Superior temporal gyrus (tissue), 1 donor: ENCODE results near the gene NAP1L1.

Experiments
- DNase-seq: peaks from one replicate; pipeline ENCODE4 v3.0.0-alpha.2; 2016; ENCODE audit errors: extremely low spot score

Gene NAP1L1

DNA sequence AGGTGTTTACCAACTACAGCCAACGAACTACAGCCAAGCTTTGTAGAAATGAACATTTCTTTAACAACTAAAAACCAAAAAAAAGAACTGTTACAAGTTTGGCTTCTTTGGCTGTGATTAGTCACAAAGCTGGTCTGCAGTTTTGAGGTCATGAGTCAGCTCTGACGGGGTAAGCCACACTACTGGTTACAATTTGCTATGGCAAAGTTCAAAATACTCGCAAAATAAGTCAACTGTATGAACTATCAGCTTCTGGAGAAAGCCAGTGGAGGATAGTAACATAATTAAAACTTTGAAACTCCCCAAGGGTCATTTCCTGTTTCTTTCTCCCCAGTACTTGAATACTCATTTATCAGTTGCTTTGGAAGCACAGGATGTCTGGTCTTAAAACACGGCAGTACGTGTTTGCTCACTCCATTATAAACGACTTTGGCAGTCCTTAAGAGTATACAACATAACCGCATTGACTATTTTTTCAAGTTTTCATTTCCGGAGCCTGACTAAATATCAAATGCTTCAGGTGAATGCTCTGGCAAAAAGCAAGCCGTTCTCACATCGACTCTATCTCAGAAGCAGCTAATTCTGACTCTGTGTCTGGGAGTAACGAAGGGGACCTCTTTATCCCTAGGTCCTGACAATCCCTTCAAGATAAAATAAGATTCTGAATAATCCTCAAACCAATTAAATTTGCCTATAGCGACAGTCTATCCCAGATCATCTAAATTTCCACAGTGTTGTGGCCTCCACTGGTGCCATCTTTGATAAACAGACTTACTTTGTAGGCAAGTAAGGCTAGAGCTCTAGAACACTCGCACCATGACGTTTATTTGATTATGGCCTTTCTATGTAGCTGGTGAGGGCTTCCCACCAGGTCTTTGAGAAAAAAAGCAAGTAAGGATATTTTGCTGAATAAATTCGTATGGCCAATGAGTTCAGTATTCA, 63.5 kb downstream of the NAP1L1 start:
- DNase-seq = no peak

DNA sequence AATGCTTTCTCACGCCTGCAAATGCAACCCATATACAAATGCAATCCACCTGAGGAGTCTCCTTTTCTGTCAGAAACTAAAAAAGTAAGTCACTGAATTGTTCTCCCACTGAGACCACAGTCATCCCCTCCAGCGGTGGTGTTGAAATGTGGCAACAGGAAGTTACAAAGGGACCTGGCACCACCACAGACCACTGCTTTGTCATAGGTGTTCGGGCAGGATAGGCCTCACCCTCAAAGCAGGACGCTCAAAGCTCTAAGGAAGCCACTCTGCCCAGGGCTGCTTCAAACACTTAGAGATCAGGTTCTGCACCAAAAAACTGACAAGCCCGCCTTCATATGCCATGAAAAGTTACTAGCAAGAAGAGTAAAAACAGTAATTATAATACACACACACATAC, 64.2 kb downstream of the NAP1L1 start:
- no peak for DNase-seq

DNA sequence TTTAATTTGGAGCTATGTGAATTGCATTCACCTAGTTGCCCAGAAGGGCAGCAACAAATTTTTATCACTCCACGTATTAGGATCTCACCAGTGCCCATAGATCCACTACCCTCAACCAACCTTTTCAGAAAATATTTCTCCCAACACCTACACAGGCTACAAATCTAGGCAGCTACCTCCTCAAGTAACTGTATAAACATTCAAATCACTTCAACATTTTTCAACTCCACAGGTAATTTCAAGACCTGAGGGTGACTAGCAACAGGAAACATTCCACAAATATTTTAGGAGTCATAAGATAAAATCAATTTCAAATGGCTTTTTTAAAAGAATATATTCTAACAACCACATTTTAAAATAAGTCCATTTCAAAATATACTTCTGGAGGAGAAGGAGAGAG, 65.8 kb downstream of the NAP1L1 start:
- no peak for DNase-seq

DNA sequence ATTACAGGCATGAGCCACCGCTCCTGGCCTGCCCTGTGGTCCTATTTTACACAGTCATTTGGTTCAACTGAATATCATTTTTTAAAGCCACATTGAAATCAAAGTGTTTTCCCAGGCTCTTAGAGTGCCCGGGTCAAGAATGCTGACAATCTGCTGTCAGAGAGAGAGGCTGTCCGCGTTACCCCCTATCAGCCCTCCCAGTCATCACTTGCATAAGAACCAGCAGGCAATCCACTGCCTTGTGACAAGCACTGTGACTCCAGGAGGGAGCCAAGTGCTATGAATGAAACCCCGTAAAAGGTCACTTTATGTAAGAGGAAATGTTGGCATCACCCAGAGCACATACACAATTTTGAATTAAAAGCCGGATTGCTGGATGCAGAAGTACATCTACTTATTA, 66.4 kb downstream of the NAP1L1 start:
- no peak for DNase-seq

DNA sequence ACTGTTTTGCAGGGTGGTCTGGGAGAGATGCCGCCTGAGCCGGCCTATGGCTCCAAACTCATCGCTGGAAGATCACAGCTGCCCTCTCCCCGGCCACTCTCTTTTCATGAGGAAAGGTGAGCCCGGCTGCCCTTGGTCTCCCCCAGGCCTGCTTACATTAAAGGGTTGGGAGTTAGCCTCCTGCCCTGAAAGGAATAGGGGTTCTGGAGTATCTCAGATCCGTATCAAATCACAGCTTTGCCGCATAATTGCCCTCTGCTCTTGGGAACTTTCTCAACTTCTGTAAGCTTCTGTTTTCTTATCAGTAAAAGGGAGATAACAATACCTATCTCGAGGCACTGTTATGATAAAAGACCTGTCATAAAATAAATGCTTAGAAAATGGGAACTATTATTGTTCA, 70.5 kb downstream of the NAP1L1 start:
- DNase-seq = no peak

DNA sequence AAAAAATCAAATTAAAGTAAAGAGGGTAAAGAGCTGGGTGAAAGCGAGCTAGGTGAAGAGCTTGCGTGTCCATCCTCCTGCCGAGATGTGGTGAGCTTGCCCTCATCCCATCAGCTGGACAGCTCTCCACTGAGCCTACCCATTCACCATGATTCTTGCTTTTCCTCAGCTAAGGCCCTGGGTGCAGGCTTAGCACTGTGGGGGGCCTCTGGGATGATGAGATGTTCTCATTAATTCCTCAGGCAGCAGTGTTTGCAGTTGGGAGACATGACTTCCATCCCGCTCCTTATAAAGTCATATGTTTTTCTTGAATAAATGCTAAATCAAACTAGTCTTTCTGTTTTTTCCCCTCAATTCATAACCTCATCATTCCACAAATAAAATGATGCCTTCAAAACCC, 70.9 kb downstream of the NAP1L1 start:
- DNase-seq = no peak

DNA sequence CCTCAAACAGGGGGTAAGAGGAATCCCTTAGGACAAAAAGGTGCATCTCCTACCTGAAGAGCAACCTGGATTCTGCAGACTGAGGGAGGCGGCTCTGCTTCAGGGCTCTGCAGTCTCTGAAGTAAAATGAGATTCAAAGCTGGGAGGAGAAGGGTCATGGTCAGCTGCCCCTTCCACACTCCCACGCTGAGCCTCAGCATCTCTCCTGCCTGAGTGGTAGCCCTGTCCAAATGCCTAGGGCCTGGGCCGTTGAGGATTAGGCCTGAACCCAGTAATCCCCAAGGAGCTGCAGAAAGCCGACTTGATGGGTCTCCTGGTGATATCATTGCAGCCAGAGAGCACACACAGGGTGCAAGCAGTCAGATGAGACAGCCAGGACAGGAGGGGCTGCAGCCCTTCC, 71.8 kb downstream of the NAP1L1 start:
- no peak for DNase-seq

DNA sequence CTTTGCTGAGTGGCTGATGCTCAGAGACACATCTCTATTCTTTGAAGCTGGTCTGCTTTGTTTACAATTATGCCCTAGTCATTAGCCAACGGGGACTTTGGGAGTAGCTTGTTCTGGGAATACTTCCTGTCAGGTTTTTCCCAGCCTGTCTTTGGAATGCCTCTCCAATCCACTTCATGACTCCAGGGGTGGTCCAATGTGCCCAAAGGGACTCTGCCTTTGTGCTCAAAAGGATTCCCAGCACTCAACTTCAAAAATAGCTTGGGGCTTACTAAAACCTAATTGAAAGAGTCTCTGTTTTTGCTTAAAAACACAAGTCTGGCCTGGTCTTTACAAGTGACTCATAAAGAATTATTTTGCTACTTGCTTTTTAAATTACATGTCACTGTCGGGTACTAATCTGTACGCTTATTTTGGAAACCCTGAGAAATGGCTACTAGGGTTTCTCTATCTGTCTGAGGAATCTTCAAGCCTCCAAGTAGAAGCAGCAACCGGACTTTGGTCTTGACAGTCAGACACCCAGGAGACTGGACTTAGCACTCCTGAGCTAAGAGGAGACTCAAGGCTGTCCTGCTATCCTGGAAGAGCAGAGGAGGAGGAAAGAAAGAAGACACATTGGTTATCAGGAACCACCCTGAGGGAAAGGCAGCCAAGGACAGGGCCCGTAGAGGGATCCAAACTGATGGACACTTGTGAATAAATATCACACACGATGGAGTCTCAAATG, 73.6 kb downstream of the NAP1L1 start:
- no peak for DNase-seq

DNA sequence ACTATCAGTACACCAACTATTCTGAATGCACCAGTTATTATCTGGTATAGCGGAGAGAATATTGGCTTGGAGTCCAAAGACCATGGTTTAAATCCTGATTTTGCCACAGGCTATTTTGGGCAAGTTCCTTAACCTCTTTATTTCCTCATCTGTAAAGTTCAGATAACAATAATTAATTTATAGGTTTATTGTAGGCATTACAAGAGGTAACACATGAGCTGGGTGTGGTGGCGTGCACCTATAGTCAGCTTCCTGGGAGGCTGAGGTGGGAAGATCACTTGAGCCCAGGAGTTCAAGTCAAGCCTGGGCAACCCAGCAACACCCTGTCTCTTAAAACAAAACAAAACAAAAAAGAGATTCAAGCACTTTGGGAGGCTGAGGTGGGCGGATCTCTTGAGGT, 76.1 kb downstream of the NAP1L1 start:
- DNase-seq = no peak

DNA sequence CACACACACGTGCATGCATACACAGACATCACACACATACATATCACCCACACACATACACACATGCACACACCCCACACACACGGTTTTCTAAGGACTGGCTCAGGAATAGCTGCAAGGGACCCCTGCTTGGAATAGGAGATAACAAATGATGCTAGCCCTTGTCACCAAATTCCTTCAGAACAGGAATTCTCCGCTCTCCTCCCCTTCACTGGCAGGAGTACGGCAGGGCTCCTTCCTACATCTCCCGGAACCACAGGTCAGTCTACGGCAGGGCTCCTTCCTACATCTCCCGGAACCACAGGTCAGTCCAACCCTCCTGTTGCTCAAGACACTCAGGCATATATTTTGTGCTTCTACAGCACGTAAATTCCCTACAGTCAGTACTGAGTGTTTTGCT, 76.8 kb downstream of the NAP1L1 start:
- DNase-seq = no peak

DNA sequence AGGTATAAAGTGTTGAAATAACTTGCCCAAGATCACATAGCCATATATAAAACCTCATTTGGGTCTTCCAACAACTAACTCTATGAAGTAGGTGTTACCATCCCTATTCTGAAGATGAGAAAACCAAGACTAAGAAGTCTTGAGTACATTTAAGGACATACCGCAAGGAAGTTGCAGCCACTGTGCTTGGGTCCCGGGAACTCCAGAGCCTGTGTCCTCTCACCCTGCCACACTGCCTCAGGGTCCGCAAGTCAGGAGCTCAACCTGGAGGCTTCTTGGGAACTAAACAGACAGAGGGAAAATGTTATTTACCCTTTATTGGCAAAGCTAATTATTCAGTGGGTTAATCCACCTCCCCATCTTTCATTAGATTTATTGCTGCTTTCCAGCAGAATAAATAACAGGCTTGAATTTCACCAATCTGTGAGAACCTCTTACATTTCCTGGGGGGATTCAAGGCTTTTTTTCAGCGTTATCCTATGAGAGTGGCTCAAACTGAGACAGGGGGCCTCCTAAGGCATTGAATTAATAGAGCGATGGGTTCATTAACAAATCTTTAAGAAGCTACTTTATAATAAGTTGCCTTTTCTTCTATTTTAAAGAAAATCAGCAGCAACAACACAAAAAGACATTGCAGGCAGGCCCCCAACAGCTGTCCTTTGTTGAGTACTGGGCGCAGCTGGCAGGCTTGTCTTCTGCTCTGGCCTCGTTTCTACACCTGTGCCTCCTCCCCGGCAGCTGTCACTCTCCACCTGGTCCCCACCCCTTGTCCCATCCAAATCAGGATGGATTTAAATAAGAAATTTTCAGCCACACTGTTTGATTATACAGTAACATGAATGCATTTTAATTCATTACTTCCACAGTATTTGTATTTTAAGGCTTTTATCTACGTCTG, 78.2 kb downstream of the NAP1L1 start:
- no peak for DNase-seq

DNA sequence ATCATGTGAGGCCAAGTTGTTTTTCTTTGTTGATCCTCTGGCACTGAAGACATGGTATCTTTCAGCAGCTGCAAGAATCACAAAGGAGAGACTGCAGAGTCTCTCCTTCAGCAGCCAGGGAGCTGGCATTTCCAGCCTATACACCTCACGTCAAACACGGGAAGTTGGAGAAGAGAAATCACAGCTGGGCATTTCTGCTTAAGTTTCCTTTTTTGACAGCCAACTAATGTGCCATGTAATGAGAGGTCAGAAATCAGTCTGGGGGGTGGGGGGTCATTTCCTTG, 81.2 kb downstream of the NAP1L1 start:
- no peak for DNase-seq

DNA sequence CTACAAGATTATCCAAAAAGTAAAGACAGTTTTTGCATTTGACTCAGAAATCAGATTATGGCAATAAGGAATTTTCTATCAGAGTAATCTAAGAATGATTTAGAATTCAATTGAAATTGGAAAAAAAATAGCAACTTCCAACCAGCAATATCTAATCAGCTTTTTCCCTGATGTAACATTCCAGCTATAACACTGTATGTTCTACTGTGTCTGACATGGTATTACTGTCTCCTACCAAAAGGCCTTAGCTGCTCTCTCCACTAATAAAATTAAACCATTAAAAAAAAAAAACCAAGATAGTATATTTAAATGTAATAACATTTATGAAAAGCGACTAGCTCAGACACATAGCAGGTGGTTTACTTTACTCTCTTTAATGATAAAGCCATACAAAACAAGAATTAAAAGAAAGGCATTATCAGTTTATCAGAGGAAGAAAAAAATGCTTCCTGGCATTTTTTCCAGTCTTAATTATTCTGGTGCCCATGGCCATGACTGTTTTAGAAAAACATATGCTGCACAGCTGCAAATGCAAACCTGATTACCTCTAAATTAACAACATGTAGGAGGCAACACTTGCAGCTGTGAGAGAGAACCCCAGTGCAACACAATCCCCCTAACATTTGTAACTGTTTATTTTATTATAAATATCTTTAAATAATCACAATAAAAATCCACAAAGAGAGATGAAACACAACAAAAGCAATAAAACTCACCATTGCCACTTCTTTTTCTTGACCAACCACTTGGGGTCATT, 81.7 kb downstream of the NAP1L1 start:
- DNase-seq = no peak

DNA sequence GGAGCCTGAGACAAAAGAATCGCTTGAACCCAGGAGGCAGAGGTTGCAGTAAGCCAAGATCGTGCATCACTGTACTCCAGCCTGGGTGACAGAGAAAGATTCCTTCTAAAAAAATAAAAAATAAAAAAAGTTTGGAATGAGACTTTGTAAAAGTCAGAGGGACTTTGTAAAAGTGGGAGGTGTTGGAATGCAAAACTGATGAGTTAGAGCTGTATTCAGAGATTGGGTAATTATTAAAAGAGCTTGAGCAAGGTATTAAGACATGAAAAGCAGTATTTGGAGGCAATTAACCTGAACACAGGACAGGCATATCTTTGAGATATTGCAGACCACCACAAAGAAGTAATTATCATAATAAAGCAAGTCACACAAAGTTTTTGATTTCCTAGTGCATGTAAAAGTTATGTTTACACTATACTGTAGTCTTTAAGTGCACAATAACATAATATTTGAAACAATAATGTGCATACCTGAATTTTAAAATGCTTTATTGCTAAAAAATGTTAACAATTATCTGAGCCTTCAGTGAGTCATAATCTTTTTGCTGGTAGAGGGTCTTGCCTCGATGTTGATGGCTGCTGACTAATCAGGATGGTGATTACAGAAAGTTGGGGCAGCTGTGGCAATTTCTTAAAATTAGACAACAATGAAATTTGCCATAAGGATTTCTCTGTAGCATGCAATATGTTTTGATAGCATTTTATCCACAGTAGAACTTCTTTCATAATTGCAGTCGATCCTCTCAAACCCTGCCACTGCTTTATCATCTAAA, 86.0 kb downstream of the NAP1L1 start:
- DNase-seq = no peak

DNA sequence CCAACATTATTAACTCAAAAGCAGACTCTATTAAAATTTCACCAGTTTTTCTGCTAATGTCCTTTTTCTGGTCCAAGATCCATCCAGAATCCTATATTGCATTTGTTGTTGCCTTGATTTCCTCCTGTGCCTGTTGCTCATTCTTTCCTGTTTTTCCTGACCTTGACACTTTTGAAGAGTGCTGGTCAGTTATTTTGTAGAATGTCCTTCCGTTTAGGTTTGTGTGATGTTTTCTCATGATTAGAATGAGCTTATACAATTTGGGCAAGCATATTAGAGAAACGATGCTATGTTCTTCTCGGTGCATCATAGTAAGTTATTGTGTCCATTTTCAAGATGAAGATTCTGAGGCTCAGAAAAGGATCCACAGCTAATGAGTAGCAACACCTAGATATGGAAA, 86.8 kb downstream of the NAP1L1 start:
- DNase-seq = no peak

DNA sequence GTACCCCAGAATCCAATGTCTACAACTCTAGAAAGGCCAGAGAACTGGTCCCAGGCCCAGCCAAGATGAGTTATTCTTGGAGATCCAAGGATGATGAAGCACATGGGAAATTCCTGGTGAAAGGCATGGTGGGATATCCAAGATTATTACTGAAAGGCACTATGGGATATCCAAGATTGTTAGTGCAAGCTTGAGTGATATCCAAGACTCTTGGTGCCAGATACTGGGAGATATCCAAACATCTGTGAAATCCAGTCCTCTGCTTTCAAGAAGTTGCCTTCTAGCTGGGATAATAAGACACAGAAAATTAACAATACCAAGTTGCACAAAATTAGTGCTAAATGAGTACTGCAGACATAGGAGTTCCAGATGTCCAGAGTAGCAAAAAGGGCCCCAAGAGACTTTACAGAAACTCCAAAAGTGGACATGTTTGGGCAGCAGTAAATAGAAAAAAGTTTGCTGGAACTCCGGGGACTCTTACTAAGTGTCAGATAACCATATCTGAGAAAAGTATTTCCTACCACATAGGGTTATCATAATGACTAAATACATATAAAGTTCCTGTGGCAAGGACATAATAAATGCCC, 87.5 kb downstream of the NAP1L1 start:
- no peak for DNase-seq

DNA sequence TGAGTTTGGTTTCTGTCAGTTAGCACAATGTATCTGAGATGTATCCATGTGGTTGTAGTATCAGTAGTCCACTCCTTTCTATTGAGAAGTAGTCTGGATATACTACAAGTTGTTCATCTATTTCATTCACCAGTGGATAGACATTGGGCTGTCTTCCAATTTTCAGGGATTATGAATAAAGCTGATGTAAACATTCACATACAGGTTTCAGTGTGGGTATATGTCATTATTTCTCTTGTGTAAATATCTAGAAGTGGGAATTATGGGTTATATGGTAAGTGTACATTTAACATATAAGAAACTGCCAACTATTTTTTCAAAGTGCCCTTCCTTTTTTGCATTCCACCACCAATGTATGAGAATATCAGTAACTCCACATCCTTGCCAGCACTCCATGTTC, 88.8 kb downstream of the NAP1L1 start:
- no peak for DNase-seq

DNA sequence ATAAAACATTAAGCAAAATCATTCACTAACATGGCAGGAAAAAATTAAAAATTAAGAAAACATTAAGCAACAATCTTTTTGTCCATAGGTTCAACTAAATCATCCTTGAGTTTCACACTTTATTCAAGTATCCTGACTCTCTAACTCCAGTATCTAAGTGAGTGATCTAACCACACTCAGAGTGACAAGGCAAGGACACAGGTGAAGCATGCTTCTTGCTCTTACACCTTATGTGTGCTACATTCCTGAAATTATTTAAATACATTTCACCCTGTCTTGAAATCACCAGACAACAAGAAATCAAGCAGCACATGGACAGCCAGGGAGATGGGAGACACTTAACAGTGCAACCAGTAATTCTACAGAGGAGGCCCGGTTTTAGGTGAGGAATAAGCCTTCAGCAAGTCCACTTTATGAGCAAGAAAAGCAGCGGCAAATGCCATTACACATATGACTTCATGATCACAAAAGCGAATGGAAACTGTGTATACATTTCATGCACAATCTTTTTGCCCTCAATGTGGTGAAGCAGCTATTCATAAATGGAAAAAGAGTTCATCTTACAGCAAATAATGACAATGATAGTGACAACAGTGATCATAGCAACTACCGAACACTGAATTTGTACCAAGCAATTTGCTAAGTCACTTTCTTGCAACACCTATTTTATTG, 90.3 kb downstream of the NAP1L1 start:
- no peak for DNase-seq

DNA sequence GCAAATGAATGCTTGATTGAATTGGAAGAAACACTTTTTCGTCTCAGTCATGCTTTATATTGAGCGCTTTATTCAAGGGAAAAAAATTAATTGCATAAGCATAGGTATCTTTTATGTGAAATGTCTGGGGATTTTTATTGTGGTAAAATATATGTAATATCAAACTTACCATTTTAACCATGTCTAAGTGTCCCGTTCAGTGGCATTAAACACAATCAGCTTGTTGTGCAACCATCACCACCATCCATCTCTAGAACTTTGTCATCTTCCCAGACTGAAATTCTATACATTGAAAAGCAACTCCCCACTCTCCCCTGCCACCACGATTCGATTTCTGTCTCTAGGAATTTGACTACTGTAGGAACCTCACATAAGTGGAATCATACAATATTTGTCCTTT, 92.7 kb downstream of the NAP1L1 start:
- no peak for DNase-seq
